Transverse colon (tissue), 4 donors: ENCODE results near the gene IL18RAP. TPM values are rescaled to one million over a fixed set of nuclear protein-coding genes. Genes with fewer than 3 reads are reported as not detected.
A peak's percentile ranks its signal among the peaks of the same experiment; 100 is the strongest.

Experiments used
- DNase-seq: peaks from one replicate; pipeline ENCODE4 v3.0.0-alpha.2; 2019
- H3K27ac ChIP-seq, 4 donors: fragments of 200-600 bp; sonication (generic); 2 replicates each; pipeline ENCODE4 v1.5.1; 2016 to 2018; ENCODE audit warnings: inconsistent platforms in 4 of 4
- H3K27me3 ChIP-seq: fragments of 200-600 bp; sonication (generic); 2 replicates; pipeline ENCODE4 v1.5.1; 2017; ENCODE audit warnings: inconsistent platforms
- H3K36me3 ChIP-seq, 4 donors: fragments of 200-600 bp; sonication (generic); 2 replicates each; pipeline ENCODE4 v1.5.1; 2017 to 2019; ENCODE audit warnings: inconsistent platforms in 4 of 4
- H3K4me1 ChIP-seq, 4 donors: fragments of 200-600 bp; sonication (generic); 2 replicates each; pipeline ENCODE4 v1.5.1; 2017 to 2020; ENCODE audit warnings: inconsistent platforms in 4 of 4
- H3K4me3 ChIP-seq, 4 donors: fragments of 200-600 bp; sonication (generic); 1 replicate in 1 of 4; 2 replicates in 3 of 4; pipeline versions ENCODE4 v1.5.1 to v1.6.1; 2017 to 2019; ENCODE audit warnings: inconsistent platforms in 4 of 4
- H3K9me3 ChIP-seq, 2 donors: fragments of 200-600 bp; sonication (generic); 2 replicates each; pipeline ENCODE4 v1.5.1; 2017 to 2019; ENCODE audit warnings: inconsistent platforms in 2 of 2
- EP300 ChIP-seq: sonication (generic); formaldehyde crosslinking; IDR thresholded peaks from one replicate; pipeline ENCODE4 v1.6.1; 2017; ENCODE audit warnings: antibody characterized with exemption, low read depth
- POLR2A ChIP-seq: fragments of 450-650 bp; IDR thresholded peaks from one replicate; pipeline ENCODE4 v1.6.1; 2016; ENCODE audit warnings: antibody characterized with exemption, mild to moderate bottlenecking, moderate library complexity
- POLR2AphosphoS5 ChIP-seq, 3 donors: sonication (generic); formaldehyde crosslinking; IDR thresholded peaks; one replicate each; pipeline ENCODE4 v1.6.1; 2016; ENCODE audit warnings: antibody characterized with exemption in 3 of 3
- WGBS, 2 donors: methylation state at CpG; one replicate each; pipeline ENCODE4 v1.1.5; 2018; ENCODE audit warnings: low coverage in 1 of 2; 5-methylcytosine and 5-hydroxymethylcytosine counted together
- in situ Hi-C, 4 donors: fragments of 200-750 bp; cut with MboI; loops; one replicate each; pipeline versions ENCODE4 v1.15.0 to v1.15.1; 2017; ENCODE audit warnings: low sequenced_read_pairs in 3 of 4, low pct_ligation_motif_present in 1 of 4, low pct_unique_long_range_greater_than_20kb in 1 of 4
- intact Hi-C: fragments of 100-400 bp; cut with DNase I; formaldehyde crosslinking; loops from one replicate; pipeline ENCODE4 v1.15.1; 2023; ENCODE audit warnings: low total_unique reads
- total RNA-seq, 4 donors: library from RNA; depleted of rRNA; stranded (reverse); fragments of >200 nt; gene quantifications; one replicate each; pipeline ENCODE4 v1.1.0, GENCODE V29; 2016
- TF ChIP-seq, protein P1 (sequence below), 5 experiments: fragments of 200-600 bp in 3 of 5; fragments of 450-650 bp in 2 of 5; sonication (generic) in 3 of 5; IDR thresholded peaks; 1 replicate in 2 of 5; 2 replicates in 3 of 5; pipeline ENCODE4 v1.5.1; 2016 to 2017; ENCODE audit warnings: antibody characterized with exemption in 5 of 5, inconsistent platforms in 3 of 5, mild to moderate bottlenecking in 2 of 5, moderate library complexity in 1 of 5

The IL18RAP gene
- total RNA-seq, 4 donors from 2014 or later, result 3.3 to 12.1 (median 9.0) TPM; not detected in 1

DNA sequence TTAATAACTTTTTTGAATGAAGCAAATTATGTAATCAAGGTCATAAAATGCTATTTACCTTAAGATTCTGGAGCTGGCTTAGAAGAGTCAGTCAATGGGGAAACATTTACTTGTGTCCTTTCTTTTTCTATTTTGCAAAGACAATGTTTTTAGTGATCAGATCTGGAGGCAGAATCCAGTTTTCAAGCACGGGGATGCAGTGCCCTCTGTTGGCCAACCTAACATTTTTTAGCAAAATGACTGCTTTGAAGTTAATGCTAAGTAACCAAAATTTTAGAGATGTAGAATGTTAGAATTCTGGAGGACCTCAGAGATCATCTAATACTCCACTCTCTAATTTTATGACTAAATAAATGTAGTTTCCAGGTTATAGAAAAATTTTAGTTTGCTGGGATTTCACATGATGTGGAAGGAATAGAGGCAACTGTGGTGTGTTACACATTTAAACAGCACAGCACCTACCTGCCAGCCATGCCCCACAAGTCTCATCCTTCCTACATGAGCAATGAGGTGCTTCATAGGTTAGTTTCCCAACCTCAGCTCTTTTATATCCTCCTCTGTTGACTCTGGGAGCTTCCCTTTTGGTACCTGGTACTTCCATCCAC is 26.5 kb downstream of the IL18RAP start:
- no peak for TF ChIP-seq EP300
- TF ChIP-seq, protein P1, sequence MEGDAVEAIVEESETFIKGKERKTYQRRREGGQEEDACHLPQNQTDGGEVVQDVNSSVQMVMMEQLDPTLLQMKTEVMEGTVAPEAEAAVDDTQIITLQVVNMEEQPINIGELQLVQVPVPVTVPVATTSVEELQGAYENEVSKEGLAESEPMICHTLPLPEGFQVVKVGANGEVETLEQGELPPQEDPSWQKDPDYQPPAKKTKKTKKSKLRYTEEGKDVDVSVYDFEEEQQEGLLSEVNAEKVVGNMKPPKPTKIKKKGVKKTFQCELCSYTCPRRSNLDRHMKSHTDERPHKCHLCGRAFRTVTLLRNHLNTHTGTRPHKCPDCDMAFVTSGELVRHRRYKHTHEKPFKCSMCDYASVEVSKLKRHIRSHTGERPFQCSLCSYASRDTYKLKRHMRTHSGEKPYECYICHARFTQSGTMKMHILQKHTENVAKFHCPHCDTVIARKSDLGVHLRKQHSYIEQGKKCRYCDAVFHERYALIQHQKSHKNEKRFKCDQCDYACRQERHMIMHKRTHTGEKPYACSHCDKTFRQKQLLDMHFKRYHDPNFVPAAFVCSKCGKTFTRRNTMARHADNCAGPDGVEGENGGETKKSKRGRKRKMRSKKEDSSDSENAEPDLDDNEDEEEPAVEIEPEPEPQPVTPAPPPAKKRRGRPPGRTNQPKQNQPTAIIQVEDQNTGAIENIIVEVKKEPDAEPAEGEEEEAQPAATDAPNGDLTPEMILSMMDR (IDR thresholded peaks at IDR 0.05), result peak; percentile 49 to 60 (median 49)
- TF ChIP-seq POLR2A, result no peak
- Histone ChIP-seq H3K4me1 (peaks cover 0 to 7% (median under 1%) of the 10 kb centered on the region in 4 donors), H3K27ac (no peak overlapping the region), H3K36me3 (no peaks in the 10 kb centered on the region), H3K9me3 (no peaks in the 10 kb centered on the region), H3K4me3 (no peak overlapping the region), H3K27me3 (no peaks in the 10 kb centered on the region)
- peak; percentile 30 for DNase-seq
- in situ Hi-C loops (loop anchor here in 3 of 4 donors (10.0 to 25.0 kb wide), 4 partner anchors 195 to 562 kb away; no protein-coding TSS in a partner anchor), intact Hi-C loops (no loop called here)
- WGBS, 2 donors, result 0% methylated on average over 1 of the region's 1 CpG

DNA sequence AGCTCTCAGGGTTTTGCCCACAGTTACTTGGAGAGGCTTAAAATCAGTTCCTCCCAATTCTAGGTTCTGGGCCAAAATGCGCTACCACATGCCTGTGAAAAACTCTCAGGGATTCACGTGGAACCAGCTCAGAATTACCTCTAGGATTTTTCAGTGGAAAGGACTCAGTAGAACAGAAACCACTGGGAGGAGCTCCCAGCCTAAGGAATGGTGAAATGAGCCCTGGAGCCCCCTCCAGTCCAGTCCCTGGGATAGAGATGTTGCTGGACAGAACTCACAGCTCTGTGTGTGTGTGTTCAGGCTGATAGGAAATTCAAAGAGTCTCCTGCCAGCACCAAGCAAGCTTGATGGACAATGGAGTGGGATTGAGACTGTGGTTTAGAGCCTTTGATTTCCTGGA is 29.0 kb downstream of the IL18RAP start:
- in situ Hi-C loops, result no loop called here
- Histone ChIP-seq H3K36me3 (no peaks in the 10 kb centered on the region), H3K27ac (no peak overlapping the region), H3K27me3 (no peaks in the 10 kb centered on the region), H3K9me3 (no peaks in the 10 kb centered on the region), H3K4me3 (no peak overlapping the region), H3K4me1 (peaks cover 0 to 14% (median 7%) of the 10 kb centered on the region in 4 donors)
- intact Hi-C loops, result no loop called here
- no peak for TF ChIP-seq POLR2A
- TF ChIP-seq EP300, result no peak
- TF ChIP-seq, protein P1 (IDR thresholded peaks at IDR 0.05), result no peak
- no peak for TF ChIP-seq POLR2AphosphoS5 (IDR thresholded peaks at IDR 0.05)
- 75% methylated on average over 2 of the region's 2 CpGs; no CpG with 5 or more reads in 1 of the 2 donors for WGBS, 2 donors
- no peak for DNase-seq

DNA sequence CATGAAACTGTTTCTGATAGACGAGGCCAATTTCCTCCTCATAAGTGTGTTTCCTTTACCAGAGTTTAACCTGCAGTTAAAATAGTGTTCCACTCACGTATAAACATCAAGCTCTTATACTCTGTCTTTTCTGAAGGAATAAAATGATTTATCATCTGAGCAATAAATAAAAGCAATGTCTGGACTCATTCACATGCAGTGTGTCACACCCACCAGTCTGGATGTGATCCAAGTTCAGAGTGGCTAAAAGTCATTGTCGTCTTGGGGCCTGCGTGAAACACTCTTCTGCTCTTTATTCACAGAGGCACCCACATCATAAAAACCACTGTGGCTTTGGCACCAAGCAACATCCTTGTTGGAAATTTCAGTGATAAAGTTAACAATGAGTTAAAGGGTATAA is 30.5 kb downstream of the IL18RAP start:
- in situ Hi-C loops, result no loop called here
- DNase-seq, result peak; percentile 26

DNA sequence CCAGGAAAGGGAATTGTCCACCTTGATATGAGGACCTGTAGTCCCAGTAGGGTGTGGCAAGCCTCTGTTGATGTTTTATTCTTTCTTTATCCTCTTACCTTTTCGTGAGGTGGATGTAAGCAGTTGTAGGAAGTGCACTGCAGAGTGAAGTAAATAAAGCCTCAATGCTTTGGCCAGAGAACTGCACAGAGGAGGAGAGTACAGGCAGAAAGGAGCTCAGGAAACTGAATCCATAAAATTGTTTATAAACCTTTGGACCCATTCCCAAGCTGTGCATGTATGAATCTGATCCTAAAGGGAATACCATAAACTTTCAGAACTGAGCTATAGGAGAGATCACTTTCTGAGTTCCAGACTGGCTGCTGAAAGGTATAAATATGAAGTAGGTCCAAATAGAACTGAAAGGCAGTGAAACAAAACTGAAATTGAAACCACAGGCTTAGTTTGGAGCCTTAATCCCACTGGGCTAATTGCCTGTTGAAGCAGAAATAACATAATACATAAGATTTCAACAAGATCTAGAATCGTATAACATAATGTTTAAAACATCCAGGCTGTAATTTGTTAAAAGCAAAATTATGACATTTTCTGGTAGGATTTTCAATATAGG is 32.2 kb downstream of the IL18RAP start:
- Histone ChIP-seq H3K27ac (no peak overlapping the region), H3K27me3 (no peaks in the 10 kb centered on the region), H3K36me3 (no peaks in the 10 kb centered on the region), H3K9me3 (no peaks in the 10 kb centered on the region), H3K4me3 (no peak overlapping the region), H3K4me1 (peaks cover 0 to 14% (median 7%) of the 10 kb centered on the region in 4 donors)
- intact Hi-C loops, result no loop called here
- in situ Hi-C loops, result no loop called here
- no peak for DNase-seq
- TF ChIP-seq EP300 (no peak), POLR2A (no peak), POLR2AphosphoS5 (IDR thresholded peaks at IDR 0.05) (no peak)
- TF ChIP-seq, protein P1 (IDR thresholded peaks at IDR 0.05), result no peak
- 49 to 67% methylated on average over 1 to 2 of the region's 2 CpGs for WGBS, 2 donors

More for the DNA sequence above, 30.5 kb downstream of the IL18RAP start:
- 33% methylated on average over 4 of the region's 4 CpGs; no CpG with 5 or more reads in 1 of the 2 donors for WGBS, 2 donors
- Histone ChIP-seq H3K36me3 (no peaks in the 10 kb centered on the region), H3K4me3 (no peak overlapping the region), H3K4me1 (peaks cover 0 to 14% (median 7%) of the 10 kb centered on the region in 4 donors), H3K27me3 (no peaks in the 10 kb centered on the region), H3K27ac (no peak overlapping the region), H3K9me3 (no peaks in the 10 kb centered on the region)
- intact Hi-C loops, result no loop called here
- TF ChIP-seq, protein P1 (IDR thresholded peaks at IDR 0.05), result no peak
- TF ChIP-seq EP300, result no peak
- TF ChIP-seq POLR2AphosphoS5 (IDR thresholded peaks at IDR 0.05), result no peak
- no peak for TF ChIP-seq POLR2A
